ENCODE measurements around the gene KIF19.

The KIF19 gene

GRCh38 chr17:74362810-74363498 lies 36.9 kb downstream of the KIF19 start:
- DNase-seq (ENCODE audit: low read depth) = no peak

- DNase-seq (ENCODE audit: low read depth) = no peak
Measured at GRCh38 chr17:74367206-74367605, 41.2 kb downstream of the KIF19 start, which contains the start of gene GPR142. TSS of gene GPR142 (plus strand) at chr17:74367506. CDS start at chr17:74369541, 2,035 bp downstream.

GRCh38 chr17:74368341-74369081 lies 42.5 kb downstream of the KIF19 start:
- DNase-seq (ENCODE audit: low read depth) = peak; percentile 67

GRCh38 chr17:74369221-74369620 lies 43.2 kb downstream of the KIF19 start:
- peak; percentile 50 for DNase-seq (ENCODE audit: low read depth)

- no peak for DNase-seq (ENCODE audit: low read depth)
Measured at GRCh38 chr17:74369665-74370490, 43.9 kb downstream of the KIF19 start.

GRCh38 chr17:74371653-74372147 lies 45.7 kb downstream of the KIF19 start:
- no peak for DNase-seq (ENCODE audit: low read depth)

- no peak for DNase-seq (ENCODE audit: low read depth)
Measured at GRCh38 chr17:74372426-74372825, 46.4 kb downstream of the KIF19 start.

GRCh38 chr17:74373838-74374606 lies 48.0 kb downstream of the KIF19 start:
- no peak for DNase-seq (ENCODE audit: low read depth)

GRCh38 chr17:74374858-74375257 lies 48.8 kb downstream of the KIF19 start:
- DNase-seq (ENCODE audit: low read depth) = no peak

GRCh38 chr17:74379495-74380085 lies 53.6 kb downstream of the KIF19 start:
- DNase-seq (ENCODE audit: low read depth) = peak; percentile 90

GRCh38 chr17:74380086-74380958 lies 54.3 kb downstream of the KIF19 start:
- DNase-seq (ENCODE audit: low read depth) = no peak

GRCh38 chr17:74380959-74381808 lies 55.2 kb downstream of the KIF19 start:
- no peak for DNase-seq (ENCODE audit: low read depth)

GRCh38 chr17:74383141-74383540 lies 57.1 kb downstream of the KIF19 start:
- DNase-seq (ENCODE audit: low read depth) = no peak

GRCh38 chr17:74385201-74385600 lies 59.2 kb downstream of the KIF19 start:
- no peak for DNase-seq (ENCODE audit: low read depth)

- DNase-seq (ENCODE audit: low read depth) = no peak
Measured at GRCh38 chr17:74386386-74386785, 60.4 kb downstream of the KIF19 start.

GRCh38 chr17:74387365-74388218 lies 61.6 kb downstream of the KIF19 start:
- DNase-seq (ENCODE audit: low read depth) = no peak

GRCh38 chr17:74389084-74389753 lies 63.2 kb downstream of the KIF19 start:
- no peak for DNase-seq (ENCODE audit: low read depth)

Measured in activated T-cell treated with anti-CD3 and anti-CD28 coated beads for 48 hours (primary cell).